Stimulated activated CD8-positive, alpha-beta memory T cell treated with anti-CD3 and anti-CD28 coated beads, Interleukin-4, amount 100 ng/mL, for 4 hours (primary cell): Measurements from ENCODE around the gene SLC22A6.
"Not testable (repeated sequence)": the region's sequence is repeated elsewhere in the genome, so short reads cannot be mapped to it uniquely, and the experiment has no call there.

Experiments used
- DNase-seq, 2 donors: peaks; one replicate each; pipeline ENCODE4 v3.0.0-alpha.2; 2020; ENCODE audit warnings: low read depth in 2 of 2, low spot score in 1 of 2

SLC22A6 gene

DNA sequence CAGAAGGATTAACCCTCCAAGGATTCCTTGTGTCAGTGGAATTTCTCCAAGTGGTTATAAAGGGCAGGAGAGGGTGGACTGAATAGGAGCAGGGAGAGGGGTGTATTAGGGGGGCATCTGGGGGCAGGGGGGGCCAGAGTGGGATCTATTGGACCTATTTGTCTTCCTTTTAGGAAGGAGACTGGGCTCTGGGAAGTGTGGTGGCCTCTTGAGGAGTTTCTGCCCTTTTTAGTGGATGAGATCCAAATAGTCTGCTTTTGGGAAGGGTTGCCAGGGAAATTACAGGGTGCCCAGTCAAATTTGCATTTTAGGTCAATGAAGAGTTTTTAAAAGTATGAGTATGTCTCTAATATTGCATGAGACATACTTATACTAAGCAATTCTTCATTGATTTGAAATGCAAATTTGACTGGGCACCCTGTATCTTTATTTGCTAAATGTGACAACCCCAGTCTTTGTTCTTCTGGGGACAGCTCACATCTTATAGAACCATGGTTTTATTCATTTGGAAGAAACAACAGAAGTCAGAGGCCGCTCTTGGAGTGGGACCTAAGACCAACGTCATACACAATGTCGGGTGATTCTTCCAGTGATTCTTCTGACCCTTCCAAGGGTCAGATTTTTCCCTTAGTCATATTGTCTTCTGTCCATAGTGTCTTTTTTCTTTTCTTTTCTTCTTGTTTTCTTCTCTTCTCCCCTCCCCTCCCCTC is 429 bp upstream of the SLC22A6 start:
- no peak for DNase-seq

DNA sequence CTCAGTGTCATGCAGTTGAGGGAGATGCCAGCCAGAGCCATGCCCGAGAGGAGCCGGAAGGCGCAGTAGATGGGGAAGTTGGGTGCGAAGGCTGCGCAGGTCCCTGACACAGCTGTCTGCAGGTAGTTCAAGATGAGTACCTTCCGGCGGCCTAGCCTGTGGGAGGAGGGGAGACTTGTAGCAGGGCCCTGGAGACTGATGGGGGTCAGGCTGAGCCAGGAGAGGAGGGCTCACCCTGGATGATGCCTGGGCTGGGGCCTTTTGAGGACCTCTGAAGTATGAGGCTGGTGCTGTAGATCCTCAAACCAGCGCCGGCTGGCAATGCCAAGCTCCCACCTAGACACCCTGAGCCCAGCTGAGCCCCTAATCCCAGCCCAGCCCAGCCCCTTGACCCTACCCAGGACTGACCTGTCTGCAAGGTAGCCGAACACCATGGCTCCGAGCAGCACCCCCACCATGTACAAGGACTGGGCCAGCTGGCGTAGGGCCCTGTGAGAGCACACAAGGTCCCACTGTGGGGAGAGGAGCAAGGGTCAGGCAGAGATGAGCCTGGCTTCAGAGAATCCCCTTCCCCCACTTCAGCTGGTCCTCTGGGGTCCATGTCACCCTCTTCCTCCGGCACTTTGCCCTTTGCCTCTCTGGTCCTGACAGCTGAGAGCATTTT is 1.1 kb downstream of the SLC22A6 start:
- DNase-seq: no peak

DNA sequence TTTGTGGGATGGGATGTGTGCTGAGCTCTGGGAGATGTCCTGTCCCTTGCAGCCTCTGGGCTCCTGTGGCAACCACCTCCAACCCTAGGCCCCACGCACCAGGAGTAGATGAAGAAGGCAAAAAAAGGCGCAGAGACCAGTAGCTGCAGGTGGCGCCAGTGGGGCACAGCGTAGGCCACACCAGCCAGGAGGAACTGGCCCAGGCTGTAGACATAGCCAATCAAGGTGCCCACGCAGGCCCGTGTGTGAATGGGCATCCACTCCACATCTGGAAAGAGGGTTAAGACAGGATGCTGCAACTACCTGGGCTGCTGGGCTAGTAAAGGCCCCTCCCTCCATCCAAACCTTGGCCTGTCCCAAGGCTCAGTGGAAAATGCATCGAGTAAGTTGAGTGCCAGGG is 3.0 kb downstream of the SLC22A6 start:
- no peak for DNase-seq

DNA sequence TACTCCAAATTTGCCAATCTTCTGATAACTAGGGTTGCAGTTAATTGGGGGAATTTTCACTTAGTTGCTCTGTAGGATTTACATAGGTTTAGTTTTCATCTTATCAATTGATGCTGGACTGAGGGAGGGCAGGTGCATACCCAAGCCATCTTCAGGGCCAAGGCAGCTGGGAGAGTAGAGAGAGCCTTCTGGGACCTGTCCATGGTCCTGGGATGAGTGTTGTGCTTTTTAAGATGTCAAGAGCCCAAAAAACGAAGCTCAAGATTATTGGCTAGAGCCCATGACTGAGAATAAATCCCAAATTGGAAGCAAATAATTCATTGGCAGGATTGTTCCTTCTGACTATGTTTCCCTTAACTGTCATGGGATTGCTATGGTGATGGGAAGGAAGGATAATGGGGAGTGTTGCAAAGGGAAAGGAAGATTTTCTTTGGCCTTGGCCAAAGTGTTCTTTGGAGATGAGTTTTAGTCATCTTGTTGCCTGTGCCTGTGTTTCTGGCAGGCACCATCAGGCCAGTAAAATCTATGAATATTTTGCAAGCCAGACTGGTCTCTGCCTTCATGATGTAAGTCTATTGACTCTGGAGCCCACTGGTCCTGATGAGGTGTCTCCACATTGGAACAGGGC is 4.5 kb downstream of the SLC22A6 start:
- no peak for DNase-seq

DNA sequence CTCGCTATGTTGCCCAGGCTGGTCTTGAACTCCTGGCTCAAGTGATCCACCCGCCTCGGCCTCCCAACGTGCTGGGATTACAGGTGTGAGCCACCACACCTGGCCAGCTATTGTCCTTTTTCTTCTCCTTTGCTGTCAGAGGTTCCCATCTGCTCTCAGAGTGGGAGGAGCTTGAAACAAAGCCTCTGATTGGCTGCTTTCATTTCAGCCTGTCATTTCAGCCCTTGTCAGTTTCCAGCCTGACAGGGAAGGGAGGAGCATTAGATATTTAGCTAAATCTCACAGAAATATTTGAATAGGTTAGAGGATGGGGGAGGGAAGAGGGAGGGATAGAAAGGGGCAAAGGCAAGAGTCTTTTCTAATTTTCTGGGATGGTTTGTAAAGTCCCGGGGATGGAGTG is 8.7 kb downstream of the SLC22A6 start:
- DNase-seq: no peak

DNA sequence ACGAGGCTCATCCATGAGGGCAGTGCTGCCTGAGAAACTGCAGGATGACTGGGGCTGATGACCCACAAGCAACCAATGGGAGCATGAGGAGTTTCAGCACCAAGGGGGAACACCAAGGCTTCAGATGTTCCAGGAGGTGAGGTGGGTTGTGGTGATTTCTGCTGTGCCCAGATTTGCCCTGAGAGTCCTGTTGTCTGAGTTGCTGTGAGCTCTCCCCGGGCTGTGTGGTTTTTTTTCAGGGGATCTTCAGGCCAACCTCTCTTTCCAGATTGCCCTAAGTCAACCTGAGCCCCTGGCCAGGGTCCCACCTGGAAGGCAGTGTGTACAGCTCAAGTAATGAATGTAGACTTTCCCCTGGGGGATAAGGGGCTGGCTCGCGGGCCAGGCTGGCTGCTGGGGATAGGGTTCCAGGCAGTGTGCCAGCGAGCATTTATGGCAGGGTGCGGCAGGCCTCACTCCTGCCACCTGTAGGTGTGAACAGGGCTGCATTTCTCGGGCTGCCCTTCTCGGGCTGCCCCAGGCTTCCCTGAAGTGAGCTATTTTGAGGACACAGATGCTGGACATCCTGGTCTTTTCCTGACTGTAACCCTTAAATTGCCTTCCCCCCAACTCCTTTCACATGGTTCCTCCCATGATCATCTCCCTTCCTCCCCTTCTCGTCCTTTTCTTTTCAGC is 9.8 kb downstream of the SLC22A6 start:
- DNase-seq: no peak

DNA sequence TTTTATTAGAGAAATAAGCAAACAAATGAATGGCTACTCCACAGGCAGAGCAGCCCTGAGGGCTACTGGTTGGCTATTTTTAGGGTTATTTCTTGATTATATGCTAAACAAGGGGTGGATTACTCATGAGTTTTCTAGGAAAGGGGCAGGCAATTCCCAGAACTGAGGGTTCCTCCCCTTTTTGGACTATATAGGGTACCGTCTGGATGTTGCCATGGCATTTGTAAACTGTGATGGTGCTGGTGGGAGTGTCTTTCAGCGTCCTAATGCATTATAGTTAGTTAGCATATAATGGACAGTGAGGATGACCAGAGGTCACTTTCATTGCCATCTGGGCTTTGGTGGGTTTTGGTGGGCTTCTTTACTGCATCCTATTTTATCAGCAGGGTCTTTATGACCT is 19.2 kb downstream of the SLC22A6 start:
- DNase-seq: no peak

GRCh38 chr11:62962391-62962790 is 22.4 kb downstream of the SLC22A6 start:
- no peak for DNase-seq

GRCh38 chr11:62961017-62961570 is 23.7 kb downstream of the SLC22A6 start:
- DNase-seq: no peak

DNA sequence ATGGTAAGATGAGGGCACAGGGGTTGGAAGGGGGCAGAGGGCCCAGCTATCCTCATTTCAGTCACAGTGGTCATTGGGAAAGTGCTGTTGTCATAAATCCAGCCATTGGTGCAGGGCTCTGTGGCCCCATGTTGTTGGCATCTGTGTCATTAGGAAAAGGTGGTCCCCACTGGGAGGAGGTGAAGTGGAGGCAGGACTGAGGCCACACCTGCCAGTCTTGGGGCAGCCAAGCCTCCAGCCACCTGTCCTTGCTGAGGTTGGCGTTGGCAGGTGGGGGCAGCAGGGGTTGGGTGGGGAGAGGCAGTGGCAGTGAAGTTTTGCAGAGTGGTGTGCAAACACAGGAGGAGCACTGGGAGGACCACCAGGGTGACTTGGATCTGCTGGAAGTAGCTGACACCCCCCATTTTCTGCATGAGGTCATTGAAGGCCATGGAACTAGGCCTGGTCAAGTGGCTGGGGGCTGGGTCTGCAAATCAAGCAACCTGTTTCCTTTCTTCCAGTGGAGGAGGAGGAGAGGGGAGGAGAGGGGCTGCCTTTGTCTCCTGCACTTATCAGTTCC is 25.3 kb downstream of the SLC22A6 start:
- no peak for DNase-seq

DNA sequence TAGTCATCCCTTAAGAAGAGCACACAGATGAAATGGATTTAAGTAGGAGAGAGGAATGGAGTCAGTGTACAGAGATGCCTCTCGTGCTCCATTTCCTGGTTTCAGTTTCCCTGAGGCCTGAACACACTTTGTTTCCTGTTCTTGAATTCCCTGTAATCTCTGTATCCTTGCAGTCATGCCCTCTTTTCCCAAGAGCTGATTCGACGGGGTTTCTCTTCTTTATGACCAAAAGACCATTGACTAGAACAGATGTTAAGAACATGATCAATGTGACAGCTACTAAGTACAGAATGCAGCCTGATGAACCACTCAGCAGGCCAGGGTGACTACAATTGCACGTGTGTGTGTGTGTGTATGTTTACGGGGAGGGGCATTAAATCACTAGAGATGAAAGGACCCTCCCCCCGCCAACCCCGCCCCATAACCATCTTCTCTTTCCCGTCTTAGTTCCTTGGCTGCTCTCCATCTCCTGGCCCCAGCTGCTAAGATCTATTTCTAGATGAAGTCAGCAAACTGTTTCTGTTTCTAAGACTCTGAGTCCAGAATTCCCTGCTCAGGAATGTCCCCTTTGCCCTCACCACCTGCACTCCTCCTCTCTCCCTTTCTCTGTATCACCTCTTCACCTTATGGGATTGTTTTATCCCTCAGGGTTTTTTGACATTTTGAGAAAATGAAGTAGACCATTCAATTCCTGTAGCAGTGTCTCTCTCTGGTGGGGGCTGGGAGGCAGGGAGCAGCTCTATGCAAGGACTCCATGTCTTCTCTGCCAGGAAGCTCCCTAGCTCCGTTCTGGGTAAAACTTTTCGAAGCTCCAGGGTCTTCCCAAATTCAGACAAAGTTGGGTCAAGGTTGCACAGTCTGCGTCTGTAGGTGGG is 26.0 kb downstream of the SLC22A6 start:
- no peak for DNase-seq

GRCh38 chr11:62957147-62957546 is 27.6 kb downstream of the SLC22A6 start:
- no peak for DNase-seq

DNA sequence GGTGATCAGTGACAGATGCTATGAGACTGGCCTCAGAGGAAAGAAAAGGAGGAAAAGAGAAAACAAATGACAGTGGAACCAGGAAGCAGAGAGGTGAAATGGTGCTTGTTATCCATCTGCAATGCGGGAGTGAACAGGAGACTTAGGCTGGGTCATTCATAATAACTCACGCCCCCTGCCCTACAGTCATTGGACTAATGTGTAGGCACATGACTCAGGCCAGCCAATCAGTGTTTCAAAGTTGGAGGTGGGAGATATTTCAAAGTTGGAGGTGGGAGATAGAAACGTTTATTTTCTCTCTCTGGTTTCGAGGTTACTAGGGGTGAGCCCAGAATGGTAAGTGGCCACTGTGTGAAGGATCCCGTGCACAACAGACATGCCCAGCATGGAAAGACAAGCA is 30.3 kb downstream of the SLC22A6 start:
- no peak for DNase-seq

- DNase-seq: no peak
Observed at GRCh38 chr11:62953811-62954210, 31.0 kb downstream of the SLC22A6 start.

DNA sequence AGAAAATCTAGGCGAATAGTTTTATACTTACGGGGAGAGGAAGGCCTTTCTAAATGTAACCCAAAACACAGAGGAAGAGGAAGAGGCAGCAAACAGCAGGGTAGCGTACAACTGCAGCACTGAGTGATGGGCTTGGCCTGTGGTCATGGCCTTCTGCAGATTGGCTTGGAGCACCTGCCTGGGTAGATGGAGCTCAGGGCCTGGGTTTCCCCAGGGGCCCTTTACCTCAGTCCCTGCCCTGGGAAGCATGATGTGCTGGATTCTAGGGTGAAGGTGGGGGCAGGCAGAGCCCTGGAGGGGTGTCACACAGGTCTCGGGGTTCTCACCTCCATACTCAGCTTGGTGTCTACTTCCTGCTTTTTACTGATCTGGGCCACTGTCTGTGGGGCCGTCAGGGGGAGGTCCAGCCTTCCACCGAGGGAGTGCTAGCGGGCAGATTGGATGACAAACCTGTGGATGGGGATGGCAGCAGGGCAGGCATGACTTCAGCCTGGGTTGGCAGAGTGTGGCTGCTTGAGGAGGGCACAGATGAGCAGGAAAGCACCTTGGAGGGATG is 35.9 kb downstream of the SLC22A6 start:
- no peak for DNase-seq

DNA sequence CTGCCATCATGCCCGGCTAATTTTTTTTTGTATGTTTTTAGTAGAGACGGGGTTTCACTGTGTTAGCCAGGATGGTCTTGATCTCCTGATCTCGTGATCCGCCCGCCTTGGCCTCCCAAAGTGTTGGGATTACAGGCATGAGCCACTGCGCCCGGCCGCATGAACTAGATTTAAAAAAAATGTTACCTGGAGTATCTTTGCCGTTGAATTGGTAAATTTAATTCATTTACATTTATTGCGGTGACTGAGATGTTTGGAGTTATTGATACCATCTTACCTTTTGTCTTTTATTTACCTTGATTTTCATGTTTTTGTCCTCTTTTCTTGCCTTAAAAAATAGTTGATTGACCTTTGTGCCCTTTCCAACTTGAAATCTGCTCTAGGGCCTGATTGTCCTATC is 39.2 kb downstream of the SLC22A6 start:
- not testable (repeated sequence) for DNase-seq

DNA sequence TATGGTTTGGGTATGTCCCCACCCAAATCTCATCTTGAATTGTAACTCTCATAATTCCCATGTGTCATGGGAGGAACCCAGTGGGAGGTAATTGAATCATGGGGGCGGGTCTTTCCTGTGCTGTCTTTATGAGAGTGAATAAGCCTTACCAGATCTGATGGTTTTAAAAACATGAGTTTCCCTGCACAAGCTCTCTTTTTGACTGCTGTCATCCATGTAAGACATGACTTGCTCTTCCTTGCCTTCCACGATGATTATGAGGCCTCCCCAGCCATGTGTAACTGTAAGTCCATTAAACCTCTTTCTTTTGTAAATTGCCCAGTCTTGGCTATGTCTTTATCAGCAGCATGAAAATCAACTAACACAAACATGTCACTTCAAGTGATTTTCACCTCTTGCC is 47.2 kb downstream of the SLC22A6 start:
- not testable (repeated sequence) for DNase-seq

GRCh38 chr11:62934496-62934785 is 50.3 kb downstream of the SLC22A6 start:
- no peak for DNase-seq

DNA sequence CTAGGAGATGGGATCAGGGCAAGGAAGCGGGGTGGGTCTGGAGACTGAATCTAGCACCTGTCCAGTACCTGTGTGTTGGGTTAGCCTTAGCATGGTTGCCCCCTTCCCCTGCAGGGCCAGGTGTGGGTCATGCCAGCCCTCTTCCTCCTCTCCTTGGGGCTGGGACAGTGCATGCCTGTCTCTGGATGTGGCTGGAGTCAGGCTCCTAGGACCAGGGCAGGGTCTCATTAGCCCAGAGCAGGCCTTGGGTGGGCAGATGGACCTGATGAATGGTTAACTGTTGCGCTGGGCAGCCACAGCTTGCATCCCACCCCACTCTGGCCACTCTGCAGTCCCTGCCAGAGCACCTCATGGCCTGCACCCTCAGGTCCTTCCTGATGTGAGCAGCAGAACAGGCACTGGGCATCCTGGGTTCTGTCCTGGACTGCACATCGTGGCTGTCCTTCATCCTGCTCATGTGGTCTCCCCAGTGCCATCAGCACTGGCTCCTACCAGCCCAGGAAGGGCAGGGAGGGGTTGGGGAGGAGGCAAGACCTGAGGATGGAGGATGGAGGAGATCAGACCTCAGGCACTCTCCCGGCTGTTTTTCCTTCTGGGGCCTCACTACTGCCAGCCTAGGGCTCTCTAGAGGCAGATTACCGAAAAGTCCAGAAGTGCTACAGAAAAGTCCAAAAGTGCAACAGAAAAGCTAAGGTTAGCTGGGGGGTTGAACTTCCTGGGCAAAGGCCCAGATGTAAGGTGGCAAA is 50.8 kb downstream of the SLC22A6 start:
- DNase-seq: no peak

DNA sequence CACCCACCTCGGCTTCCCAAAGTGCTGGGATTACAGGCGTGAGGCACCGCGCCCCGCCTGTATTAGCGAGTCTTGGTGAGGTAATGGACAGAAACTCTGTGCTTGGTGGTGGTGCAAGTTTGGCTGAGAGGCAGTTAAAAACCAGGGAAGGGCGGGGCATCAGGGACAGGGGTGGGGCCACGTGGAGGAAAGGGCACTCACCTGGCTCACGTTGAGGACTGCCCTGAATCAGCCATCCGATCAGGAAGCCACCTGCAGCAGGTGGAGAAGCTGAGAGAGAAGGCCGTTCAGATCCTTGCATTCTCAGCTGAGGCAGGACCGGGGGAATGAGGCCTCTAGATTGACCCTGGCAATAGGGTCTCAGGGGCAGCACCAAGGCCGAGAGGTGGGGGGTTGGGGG is 51.5 kb downstream of the SLC22A6 start:
- DNase-seq: no peak
